Activated CD4-positive, alpha-beta T cell treated with anti-CD3 and anti-CD28 coated beads, Interleukin-2, amount 50 U/mL, for 48 hours (primary cell): ENCODE results near the gene NBDY.

Experiments used
- DNase-seq, 2 experiments: peaks; one replicate each; pipeline ENCODE4 v3.0.0-alpha.2; 2020

Gene NBDY

DNA sequence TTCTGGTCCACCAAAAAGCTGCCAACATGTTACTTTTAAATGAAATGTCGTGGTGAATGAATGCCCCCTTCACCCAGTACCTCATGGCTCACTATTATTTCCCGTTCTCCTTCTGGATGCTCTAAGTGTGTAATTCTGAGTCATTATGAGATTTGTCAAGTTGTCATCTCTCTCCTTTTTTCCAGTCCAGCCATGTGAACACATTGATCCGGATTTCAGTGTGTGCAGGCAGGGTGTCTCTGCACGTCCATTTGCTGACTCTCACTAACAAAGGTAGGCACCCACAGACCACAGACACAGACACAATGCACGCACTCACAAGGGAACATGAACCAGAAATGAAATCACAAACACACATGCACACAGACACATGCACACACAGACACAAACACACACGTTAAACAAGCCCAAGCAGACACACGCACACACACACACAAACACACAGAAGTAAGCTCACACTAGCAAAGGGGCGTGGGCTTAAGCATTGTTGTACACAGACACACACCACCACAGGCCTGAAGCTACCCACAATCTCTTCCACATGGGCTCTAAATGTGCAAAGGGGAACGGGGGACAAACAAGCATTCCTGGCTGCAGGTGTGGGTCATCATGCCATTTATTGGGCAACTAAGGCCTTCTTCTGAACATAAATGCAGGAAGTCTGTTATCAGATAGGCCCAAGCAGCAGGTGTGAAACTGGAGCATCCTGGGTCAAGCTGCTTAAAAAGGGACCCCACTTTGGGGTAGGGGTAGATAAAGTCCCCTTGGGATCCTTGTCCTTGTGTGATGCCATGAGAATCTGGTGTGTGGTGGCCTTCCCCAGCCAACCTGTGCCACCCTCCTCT is 58.1 kb downstream of the NBDY start:
- no peak for DNase-seq

DNA sequence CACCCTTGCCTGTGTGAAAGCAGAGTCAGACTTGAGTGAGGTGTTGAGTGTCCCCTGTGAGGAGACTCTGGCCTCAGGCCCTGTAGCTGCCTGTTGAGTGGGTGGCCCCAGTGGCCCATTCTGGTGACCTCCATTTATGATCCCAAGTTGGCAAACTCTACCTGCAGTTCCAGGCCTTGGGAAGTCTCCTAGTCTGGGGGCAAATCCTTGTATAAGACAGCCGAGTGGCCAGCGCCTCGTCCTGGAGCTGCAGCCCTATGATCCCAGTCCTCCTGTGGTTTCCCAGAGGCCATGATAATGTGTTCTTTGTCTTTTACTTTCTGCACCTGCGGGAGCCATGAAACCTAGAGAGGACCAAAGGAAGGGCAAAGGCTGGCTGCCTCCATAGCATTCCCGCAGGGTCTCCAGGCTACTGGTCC is 58.7 kb downstream of the NBDY start:
- no peak for DNase-seq

DNA sequence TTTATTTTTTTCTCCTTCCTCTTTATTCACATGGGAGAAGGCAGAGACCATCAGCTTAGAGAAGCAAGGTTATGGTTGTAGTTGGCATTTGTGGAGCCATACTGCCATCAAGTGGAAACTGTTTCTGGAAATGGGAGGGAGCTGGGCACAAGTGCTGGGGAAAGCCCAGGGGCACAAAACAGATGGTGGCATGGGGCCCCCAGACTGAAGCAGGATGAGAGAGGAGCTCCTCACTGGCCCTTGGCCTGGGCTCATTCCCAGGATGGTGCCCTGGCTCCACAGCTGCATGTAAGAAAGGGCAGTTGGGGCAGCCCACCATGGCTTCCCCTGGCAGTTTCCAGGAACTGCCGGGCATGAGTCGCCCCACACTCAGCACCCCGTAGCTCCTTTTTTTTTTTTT is 59.2 kb downstream of the NBDY start:
- no peak for DNase-seq

DNA sequence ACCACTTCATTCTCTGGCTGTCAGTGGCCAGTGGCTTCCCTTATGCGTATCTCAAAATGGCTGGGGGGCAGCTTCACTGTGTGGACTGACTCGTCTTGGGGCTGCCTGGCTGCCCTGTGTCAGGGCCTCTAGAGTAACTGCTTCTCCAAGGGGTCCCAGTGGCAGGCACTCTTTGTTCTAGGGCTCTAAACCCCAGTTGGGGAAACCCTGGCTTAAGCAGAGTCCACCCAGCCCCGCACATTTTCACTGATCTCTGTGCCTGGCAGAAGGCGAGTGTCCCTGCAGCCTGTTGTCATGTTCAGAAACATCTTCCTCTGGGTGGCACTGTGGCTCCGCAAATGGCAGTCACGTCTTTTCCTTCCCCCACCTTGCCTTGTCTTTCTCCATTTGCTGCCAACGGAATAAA is 59.7 kb downstream of the NBDY start:
- DNase-seq: no peak

DNA sequence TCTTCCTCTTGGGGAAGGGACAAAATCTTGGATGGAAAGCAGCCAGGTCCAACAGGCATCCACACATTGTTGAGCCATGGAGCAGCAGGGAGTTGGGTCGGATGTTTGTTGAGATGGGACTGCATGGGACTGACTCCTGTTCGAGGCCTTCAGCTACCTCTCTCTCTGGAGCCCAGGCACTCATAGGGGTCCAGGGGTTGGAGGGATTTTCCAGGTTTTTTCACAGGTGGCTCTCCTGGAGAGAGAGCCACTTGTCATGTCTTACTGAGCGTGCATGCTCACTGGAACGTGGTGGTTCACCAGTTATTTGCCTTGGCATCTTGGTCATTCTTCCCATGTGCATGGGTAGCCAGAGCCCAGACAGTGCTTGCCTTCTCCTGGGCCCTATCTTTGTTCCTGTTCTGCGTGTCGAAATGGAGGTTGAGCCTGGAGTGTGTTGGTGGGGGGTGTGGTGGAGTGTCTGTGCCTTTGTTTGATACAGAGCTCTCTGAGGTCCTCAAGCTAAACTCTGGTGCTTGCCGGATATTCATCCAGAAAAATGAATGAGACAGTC is 60.6 kb downstream of the NBDY start:
- DNase-seq: no peak

DNA sequence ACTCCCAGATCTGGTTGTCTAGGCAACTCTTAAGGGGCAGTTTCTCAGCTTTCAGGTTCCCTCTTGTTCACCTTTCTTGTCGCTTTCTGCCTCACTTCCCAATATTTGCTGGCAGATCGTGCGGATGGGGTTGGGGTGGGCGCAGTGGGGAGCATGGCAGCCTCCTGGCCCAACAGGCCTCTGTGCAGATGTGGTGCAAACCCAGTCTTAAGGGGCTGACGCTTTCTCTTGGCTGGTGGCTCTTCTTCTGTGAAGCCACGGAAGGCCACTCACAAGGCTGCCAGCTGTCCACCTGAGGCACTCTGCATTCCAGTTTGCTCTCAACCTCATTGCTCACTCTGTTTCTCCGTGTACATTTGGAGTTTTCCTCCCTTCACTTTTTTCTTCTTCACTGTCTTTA is 61.7 kb downstream of the NBDY start:
- no peak for DNase-seq

DNA sequence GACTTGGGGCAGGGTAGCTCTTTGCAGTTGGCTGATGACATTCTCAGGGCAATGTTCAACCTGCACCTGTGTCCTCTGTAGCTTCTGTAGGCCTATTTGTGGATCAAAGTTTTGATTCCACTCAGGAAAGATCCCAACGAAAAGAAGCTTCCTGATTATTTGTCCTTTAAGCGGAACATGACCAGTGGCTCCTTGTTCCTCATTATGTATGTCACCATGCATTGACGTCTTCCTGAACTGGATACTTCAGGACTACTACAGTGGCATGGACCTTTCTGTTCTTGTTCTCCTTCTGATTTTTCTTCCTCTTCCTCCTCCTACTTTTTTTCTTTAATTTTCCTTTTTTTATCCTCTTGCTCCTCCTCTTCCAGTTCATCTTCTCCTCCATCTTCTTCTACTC is 62.4 kb downstream of the NBDY start:
- DNase-seq: no peak

DNA sequence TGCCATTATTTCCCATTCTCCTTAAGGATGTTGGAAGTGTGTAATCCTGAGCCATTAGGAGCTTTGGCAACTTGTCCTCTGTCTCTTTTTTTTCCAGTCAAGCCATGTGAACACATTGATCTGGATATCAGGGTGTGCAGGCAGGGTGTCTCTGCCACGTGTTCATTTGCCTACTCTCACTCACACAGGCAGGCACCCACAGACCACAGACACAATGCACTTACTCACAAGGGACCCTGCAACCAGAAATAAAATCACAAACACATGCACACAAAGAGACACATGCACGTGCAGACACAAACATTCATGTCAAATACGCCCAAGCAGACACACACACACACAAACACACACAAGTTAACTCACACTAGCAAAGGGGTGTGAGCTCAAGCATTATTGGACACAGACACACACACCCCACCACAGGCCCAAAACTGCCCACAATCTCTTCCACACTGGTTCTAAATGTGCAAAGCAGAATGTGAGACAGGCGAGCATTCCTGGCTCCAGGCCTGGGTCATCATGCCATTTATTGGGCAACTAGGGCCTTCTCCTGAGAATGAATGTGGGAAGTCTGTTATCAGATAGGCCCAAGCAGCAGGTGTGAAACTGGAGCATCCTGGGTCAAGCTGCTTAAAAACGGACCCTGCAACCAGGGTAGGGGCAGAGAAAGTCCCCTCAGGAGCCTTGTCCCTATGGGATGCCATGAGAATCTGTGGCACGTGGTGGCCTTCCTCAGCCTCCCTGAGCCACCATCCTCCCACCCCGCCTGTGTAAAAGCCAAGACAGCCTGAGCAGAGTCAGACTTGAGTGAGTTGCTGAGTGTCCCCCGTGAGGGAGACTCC is 63.4 kb downstream of the NBDY start:
- DNase-seq: no peak

DNA sequence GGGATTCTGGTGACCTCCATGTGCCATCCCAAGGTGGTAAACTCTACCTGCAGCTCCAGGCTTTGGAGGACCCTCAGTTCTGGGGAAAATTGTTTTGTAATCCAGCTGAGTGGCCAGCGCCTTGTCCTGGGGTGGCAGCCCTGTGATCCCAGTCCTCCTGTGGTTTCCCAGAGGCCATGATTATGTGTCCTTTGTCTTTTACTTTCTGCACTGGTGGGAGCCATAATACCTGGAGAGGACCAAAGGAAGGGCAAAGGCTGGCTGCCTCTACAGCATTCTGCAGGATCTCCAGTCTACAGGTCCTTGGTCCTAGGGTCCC is 64.0 kb downstream of the NBDY start:
- no peak for DNase-seq

DNA sequence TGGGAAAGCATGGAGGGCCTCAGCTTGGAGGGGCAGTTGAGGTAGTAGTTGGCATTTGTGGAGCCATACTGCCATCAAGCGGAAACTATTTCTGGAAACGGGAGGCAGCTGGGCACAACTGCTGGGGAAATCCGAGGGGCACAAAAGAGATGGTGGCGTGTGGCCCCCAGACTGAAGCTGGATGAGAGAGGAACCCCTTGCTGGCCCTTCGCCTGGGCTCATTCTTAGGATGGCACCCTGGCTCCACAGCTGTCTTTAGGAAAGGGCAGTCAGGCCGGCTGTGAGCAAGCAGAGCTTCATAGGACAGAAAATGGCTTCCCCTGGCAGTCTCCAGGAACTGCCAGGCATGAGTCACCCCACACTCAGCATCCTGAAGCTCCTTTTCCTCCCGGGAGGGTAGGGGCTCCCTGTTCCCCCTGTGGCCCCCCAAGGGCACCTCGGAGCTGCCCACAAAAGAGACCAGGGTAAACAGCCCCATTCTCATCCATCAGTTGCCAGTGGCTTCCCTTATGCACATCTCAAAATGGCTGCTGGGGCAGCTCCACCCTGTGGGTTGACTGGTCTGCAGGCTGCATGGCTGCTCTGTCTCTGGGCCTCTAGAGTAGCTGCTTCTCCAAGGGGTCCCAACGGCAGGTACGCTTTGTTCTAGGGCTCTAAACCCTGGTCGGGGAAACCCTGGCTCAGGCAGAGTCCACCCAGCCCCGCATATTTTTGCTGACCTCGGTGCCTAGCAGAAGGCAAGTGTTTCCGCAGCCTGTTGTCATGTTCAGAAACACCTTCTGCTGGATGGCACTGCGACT is 64.7 kb downstream of the NBDY start:
- DNase-seq: no peak

DNA sequence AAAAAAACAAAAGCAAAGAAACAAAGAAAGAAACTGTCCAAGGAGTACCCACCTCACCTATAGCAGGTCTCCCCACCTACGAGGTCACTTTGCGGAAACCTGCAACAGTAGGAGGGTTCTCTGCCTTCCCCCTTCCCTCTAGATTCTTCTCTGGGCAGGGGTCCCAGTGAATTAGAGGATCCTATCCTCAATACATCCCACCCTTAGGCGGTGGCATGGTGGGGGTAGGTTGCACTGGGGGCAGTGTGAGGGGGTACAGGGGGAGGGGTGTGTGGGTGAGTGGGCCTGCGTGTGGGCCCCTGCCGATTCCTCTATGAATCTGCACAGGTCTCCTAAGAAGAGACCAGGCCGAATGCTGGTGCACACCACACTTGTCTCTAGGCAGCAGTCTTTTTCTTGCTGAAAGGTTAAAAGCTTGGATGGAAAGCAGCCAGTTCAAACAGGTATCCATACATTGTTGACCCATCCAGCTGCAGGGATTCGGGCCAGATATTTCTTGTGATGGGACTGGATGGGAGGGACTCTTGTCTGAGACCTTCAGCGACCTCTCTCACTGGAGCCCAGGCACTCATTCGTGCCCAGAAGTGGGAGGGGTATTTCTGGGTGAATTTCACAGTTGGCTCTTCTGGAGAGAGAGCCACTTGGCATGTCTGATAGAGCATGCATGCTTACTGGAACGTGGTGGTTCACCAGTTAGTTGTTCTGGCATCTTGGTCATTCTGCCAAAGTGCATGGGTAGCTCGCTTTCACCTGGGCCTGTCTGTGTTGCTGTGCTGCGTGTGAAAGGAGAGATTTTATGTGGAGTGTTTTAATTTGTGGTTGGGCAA is 65.6 kb downstream of the NBDY start:
- DNase-seq: no peak

DNA sequence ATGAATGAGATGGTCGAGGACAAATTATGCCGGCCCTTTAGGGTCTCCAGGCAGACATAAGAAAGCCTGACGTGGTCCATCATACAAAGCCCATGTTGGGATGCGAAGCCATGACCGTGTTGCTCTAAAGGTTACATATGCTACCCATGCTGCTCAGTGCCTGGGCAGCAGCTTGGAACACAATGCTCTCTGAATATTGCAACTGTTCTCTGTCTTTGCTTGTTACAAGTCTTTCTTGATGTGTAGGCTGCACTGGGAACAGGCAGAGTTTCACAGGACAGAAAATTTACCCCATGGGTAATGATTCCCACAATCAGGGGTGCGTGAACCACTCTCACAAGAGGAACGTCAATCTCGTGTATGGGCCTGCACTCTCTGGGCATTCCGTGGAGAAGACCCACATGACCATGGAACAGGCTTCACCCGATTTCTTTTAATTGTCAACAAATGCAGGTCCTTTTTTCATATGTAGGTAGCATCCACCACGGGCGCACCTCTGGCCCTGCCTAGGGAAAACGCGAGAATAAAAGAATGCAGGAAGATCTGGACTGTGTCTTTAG is 66.3 kb downstream of the NBDY start:
- no peak for DNase-seq

DNA sequence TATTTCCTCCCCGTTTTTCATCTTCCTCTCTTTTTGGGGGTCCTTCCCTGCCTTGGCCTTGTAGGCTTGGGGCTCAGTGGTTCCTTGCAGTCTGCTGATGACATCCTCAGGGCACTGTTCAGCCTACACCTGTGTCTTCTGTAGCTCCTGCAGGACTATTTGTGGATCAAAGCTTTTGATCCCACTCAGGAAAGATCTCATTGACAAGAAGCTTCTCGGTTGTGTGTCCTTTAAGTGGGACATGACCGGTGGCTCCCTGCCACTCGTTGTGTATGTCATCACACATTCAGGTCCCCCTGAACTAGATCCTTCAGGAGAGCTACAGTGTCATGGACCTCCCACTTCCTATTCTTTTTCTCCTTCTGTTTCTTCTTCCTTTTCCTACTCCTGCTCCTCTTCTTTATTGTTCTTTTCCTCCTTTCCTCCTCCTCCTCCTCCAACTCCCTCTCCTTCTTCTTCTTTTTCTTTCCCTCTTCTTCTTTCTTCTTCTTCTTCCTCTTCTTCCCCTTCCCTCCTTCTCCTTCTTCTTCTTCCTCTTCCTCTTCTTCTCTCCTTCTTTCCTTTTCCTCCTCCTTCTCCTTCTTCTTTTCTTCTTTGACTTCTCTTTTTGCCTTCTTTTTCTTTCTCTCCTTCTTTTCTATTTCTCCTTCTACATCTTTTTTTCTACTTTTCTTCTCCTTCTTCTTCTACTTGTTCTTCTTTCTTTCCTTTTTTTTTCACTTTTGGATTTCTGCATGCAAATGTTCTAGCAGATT is 67.8 kb downstream of the NBDY start:
- DNase-seq: no peak

DNA sequence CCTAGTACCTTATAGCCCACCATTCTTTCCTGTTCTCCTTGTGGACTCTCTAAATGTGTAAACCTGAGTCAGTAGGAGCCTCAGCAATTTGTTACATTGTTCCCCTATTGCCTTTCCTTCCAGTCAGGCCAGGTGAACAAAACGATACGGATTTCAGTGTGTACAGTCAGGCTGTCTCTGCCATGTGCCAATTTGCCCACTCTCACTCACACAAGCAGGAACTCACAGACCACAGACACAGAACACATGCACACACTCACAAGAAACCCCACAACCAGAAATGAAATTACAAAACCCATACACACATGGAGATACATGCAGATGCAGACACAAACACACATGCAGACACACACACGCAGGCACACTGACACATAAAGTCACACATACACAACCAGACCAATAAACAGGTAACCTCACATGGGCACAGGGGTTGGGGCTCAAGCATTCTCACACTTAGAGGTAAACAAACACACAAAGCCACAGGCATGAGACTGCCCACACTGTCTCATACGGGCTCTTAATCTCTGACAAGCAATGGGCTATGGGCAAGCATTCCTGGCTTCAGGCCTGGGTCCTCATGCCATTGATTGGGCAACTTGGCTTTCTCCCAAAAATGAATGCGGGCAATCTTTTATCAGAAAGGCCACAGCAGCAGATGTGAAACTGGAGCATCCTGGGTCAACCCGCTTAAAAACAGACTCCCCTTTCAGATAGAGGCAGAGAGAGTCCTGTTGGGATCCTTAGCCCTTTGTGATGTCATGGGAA is 68.7 kb downstream of the NBDY start:
- no peak for DNase-seq

DNA sequence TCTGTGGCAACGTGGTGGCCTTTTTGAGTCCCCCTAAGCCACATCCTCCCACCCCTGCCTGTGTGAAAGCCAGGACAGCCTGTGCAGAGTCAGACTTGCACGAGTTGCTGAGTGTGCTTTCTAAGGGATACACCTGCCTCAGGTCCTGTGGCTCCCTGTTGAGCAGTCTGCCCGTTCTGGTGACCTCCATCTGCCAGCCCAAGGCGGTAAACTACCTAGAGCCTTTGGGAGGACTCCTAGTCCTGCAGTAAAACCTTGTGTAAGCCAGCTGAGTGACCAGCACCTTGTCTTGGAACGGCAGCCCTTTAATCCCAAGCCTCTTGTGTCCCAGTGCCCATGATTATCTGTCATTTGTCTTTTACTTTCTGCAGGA is 69.3 kb downstream of the NBDY start:
- no peak for DNase-seq

DNA sequence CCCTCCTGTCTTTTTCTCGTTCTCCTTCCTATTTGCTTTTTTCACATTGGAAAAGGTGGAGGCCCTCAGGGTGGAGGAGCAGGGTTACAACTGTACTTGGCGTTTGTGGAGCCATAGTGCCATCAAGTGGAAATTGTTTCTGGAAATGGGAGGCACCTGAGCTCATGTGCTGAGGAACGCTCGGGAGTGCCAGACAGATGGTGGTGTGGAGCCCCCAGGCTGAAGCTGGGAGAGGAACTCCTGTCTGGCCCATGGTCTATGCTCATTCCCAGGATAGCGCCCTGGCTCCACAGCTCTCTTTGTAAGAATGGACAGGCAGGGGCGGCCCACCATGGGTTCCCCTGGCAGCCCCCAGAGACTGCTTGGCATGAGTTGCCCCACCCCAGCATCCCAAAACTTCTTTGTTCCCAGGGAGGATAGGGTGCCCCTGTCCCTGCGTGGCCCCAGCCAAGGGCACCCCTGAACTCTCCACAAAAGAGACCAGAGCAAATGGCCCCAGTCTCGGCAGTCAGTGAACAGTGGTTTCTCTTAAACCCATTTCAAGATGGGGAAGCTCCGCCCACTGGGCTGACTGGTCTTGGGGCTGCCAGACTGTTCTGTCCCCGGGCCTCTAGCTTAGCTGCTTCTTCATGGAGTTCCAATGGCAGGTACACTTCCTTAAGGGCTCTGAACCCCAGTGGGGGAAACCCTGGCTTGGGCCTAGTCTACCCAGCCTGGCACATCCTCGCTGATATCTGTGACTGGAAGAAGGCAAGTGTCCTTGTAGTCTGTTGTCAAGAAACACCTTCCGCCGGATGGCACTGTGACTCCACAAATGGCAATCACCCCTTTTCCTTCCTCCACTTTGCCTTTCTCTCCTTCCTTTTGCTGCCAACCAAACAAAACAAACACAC is 70.1 kb downstream of the NBDY start:
- no peak for DNase-seq

DNA sequence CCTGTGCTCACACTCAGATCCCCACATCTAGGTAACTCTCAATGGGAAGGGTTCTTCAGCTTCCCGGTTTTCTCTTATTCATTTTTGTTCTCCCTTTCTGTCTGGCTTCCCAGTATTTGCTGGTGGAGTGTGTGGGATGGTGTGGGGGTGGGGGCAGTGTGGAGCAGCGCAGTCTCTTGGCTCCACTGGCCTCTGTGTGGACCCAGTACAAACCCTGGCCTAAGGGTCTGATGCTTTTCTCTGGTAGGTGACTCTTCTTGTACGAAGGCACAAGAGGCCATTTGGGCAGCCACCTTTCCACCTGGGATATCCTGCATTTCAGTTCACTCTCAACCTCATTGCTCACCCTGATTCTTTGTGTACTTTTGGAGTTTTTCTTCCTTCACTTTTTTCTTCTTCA is 71.3 kb downstream of the NBDY start:
- no peak for DNase-seq

DNA sequence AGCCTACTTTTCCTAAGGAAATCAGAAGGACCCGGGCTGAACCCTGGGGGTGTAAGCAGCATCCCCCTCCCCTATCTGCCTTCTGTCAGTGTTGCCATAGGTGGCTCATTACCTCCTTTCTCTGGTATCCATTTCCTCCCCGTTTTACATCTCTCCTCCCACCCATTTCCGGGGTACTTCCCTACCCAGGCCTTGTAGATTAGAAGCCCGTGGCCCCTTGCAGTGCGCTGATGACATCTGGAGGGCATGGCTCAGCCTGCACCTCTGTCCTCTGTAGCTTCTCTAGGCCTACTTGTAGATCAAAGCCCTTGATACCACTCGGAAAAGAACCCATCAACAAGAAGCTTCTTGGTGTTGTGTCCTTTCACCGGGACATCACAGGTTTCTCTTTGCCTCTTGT is 71.8 kb downstream of the NBDY start:
- peak; percentile 34 to 55 for DNase-seq

DNA sequence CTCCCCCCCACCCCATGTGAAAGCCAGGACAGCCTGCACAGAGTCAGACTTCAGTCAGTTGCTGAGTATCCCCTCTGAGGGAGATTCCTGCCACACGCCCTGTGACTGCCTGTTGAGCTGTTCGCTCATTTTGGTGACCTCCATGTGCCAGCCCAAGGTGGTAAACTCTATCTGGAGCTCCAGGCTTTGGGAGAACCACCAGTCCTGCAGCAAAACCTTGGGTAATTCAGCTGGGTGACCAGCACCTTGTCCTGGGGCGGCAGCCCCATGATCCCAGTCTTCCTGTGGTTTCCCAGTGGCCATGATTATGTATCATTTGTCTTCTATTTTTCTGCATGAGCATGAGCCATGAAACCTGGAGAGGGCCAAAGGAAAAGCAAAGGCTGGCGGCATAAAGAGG is 73.4 kb downstream of the NBDY start:
- no peak for DNase-seq
